Activated T-helper 9 cell treated with anti-CD3 and anti-CD28 coated beads, Interleukin-2, amount 50 U/mL, for 16 hours (primary cell): ENCODE results near the gene PTAFR.

Source experiments
- DNase-seq: peaks from one replicate; pipeline ENCODE4 v3.0.0-alpha.2; 2020; ENCODE audit warnings: low read depth

The PTAFR gene

DNA sequence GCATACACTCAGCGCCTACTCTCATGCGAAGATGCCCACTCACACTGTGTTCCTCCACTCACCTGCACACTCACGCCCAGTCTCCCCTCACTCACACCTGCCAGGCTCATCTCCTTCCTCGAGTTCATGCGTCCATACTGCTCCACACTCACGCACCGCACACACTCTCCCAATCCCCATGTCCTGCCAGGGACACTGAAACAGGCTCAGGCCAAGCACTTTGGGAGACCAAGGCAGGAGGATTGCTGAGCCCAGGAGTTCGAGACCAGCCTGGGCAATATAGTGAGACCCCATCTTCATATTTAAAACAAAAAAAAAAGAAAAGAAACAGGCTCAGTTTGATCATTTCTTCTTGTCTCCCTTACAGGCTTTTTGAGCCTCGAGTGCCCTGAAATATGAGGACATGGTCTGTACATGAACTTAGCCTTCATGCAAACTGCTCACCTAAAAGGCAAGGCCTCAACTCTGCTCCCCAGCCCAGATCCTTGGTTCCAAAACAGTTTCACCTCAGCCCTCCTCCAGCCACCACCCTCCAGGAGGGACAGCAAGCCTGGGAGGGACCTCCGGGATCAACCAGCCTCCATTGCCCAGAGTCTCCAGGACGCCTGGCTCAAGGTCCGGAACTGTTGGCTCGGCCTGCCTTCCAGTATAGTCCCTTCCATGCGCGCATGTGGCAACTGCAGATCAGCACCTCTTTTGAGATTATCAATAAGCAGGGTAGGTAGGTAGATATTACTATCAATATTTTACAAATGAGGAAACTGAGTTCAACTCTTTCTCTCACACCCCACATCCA is 2.4 kb upstream of the PTAFR start:
- DNase-seq, result no peak

DNA sequence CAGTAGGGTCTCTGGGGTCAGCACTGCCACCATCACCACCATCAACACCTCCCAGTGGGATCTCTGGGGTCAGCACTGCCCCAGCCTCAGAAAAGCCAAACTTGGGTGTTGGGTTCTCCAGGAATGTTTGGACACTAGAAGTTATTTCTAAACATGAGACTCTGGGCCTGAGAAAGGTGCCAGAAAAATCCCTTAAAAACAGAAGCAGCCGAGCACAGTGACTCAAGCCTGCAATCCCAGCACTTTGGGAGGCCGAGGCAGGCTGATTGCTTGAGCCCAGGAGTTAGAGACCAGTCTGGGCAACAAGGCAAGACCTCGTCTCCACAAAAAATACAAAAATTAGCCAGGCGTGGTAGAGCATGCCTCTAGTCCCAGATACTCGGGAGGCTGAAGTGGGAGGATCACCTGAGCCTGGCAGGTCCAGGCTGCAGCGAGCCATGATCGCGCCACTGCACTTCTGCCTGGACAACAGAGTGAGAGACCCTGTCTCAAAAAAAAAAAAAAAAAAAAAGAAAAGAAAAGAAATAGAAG is 470 bp downstream of the PTAFR start:
- no peak for DNase-seq

DNA sequence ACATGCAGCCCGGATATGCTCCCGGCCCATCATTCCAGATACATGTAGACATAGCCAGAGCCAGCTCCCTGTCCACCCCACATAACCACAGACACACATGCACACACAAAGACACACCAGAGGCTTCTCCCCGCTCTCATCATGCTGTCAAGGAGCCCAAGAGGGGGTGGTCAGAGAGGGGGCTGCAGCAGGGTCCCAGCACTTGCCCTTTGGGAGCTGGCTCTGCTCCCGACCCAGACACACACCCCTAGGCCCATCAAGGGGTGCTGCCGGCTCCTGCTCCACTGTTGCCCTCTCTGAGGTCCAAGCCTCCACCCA is 2.6 kb downstream of the PTAFR start:
- no peak for DNase-seq

DNA sequence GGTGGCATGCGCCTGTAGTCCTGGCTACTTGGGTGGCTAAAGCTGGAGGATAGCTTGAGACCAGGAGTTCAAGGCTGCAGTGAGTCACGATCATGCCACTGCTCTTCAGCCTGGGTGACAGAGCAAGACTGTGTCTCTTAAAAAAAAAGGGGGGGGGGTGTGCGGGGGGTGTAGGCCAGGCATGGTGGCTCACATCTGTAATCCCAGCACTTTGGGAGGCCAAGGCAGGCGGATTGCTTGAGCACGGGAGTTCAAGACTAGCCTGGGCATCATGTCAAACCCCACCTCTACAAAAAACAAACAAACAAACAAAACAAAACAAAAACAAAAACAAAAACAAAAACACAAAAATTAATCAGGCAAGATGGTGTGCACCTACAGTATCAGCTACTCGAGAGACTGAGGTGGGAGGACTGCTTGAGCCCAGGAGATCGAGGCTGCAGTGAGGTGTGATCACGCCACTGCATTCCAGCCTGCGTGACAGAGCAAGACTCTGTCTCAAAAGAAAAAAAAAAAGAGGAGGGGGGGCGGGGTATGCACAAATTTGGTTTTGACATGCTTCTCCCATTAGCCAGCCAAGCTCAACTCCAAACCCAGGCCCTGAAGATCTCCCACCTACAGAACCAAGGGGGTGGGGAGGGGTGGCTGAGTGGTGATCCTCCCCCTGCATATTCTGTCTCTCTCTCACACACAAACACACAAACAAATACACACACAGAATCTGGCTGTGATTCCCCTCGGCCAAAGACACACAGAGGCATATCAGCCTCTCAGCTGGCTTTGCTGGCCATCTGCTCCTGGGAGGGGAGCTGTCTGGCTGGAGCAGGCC is 3.1 kb downstream of the PTAFR start:
- DNase-seq, result no peak

DNA sequence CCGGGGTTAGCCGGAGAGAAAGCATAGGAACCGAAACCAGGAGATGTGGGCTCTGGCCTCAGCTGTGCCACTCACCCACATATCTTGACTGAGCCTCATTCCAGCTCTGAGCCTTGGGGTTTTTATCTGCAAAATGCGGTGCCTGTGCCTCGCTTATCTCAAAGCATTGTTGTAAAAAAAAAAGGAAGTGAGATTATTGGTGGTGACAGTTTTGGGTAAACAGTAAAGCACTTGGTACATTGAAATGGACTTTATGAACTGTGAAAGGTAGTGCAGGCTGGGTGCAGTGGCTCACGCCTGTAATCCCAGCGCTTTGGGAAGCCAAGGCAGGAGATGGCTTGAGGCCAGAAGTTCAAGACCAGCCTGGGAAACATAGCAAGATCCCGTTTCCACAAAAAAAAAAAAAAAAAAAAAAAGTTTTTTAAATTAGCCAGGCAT is 3.8 kb downstream of the PTAFR start:
- no peak for DNase-seq

DNA sequence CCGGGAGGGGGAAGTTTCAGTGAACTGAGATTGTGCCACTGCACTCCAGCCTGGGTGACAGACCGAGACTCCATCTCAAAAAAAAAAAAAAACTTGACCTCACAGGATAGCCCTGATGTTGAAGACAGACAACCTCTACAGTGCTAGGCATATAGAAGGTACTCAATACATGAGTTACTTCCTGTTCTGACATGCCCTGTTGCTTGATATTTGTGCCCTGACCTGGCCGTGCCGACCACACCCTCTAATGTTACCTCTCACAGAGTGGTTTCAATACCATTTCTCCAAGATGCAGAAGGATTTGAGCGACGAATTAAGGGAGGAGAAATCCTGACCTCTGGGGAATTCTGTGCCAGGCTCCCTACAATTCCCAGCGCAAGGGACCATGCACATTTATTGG is 5.2 kb downstream of the PTAFR start:
- no peak for DNase-seq

DNA sequence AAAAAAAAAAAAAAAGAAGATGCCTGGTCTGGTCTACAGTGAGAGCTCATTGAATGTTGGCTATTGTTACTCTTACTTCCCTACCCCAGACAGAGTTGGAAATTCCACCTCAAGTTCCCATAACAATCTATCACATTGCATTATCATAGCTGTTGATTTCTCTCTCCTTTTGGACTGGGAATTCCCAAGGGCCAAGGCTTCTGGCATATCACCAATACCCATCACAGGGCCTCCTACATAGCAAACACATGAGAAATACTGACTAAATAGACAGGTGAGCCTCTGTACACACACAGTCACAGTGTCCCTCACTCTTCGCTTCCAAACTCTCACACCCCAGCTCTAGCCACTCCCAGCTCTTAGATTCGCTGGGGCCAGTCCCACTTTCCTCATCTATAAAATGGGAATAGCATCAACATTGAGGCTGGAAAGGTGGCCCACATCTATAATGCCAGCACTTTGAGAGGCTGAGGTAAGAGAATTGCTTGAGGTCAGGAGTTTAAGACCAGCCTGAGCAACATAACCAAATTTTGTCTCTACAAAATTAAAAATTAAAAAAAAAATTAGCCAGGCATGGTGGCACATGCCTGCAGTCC is 6.4 kb downstream of the PTAFR start:
- no peak for DNase-seq

DNA sequence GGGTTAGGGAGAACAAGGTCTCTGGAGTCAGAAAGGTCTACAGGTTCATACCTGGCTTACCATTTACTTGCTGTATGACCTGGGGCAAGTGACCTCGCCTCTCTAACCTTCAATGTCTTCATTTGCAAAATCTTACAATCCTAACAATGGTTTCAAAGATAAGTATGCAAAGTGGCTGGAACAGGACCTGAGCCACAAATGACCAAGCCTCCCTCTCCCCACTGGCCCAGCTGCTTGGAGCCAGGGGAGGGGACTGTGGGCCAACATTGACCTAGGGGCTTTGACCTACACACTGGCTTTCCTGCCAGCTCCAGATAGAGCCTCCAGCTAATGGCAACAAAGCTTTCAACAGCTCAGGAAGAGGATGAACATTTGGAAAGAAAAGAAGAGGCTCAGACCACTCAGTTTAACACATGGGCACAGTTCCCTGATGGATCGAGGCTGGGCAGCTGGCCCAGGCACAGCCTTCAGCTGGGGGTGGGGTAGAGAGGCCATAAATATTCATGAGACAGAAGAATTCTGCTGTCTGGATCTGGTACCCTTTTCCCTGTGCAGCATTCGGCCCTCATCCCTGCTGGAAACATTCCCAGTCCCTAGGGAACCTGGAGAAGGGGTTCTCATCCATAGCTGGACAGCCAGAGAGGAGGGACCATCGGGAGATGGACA is 12.9 kb downstream of the PTAFR start:
- no peak for DNase-seq

DNA sequence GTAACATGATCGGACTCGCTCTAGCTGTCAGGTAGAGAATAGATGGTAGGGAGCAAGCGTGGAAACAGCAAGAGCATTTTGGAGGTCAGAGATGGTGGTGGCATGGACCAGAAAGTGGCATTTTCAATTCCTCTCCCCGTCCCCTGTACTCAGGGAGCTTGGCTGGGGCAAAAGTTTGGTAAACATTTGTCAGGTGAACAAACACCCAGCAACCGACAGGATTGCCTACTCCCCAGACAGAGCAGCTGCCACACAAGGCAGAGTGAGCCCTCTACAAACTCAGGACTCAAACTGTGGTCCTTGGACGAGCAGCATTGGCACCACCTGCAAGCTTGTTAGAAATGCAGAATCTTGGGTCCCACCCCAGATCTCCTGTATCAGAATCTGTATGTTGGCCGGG is 14.3 kb downstream of the PTAFR start:
- no peak for DNase-seq

DNA sequence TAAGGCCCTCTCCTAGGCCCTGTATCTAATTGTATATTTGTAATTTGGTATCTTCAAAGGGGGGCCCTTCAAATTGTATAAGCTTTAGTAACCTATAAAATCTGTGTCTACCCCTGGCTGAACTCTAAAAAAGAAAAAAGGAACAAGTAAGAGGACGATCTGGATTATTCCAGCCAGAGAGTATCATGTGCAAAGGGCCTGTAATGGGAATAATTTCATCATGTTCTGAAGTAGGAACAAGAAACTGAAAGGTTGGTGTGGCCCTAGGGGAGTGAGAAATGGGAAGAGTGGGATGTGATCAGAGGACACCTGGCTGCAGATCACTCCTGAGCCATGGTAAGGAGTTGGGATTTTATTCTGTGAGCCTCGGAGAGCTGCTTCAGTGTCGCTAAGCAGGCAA is 14.7 kb downstream of the PTAFR start:
- no peak for DNase-seq

DNA sequence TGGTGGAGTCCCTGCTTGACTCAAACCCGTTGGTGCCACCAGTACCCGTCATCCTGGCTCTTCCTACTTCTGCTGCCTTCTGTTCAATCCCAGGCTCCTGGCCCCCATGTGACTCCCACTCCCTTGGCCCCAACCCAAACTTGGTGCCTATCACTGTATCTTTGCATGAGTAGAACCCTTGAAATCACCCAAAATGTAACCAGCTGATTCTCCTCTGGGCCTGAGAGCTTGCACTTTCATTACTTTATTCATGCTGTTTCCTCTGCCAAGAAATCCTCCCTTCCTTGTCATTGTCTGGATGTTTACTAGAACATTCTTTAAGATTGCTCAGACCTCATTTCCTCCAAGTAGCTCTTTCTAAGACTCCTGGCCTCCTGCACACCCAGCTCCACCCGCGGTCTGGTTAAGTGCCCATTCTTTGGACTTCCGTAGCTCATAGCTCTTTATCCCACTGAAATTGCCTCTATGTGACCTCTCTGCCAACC is 15.7 kb downstream of the PTAFR start:
- no peak for DNase-seq

DNA sequence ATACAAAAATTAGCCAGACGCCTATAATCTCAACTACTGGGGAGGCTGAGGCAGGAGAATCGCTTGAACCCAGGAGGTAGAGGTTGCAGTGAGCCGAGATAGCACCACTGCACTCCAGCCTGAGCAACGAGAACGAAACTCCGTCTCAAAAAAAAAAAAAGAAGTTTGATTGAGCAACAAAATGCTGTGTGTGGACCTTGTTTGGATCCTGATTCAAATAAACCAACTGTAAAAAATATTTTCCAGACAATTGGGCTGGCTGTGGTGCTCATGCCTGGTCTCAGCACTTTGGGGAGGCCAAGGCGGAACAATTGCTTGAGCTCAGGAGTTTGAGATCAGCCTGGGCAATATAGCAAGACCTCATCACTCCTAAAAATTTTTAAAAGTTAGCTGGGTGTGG is 16.8 kb downstream of the PTAFR start:
- DNase-seq, result no peak

DNA sequence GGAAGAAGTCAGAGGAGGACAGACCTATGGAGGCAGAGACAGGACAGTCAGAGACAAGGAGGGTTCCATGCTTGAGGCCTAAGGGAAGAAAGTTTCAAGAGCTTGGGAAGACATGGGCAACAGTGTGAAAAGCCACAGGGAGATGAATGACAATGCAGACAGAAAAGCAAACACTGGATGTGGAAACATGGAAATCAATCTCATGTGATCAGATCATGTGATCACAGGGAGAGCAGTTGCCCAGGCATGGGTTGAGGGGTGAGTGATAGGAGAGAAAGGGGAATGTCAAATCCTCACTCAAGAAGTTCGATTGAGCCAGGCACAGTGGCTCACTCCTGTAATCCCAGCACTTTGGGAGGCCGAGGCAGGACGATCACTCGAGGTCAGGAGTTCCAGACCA is 17.2 kb downstream of the PTAFR start:
- no peak for DNase-seq

DNA sequence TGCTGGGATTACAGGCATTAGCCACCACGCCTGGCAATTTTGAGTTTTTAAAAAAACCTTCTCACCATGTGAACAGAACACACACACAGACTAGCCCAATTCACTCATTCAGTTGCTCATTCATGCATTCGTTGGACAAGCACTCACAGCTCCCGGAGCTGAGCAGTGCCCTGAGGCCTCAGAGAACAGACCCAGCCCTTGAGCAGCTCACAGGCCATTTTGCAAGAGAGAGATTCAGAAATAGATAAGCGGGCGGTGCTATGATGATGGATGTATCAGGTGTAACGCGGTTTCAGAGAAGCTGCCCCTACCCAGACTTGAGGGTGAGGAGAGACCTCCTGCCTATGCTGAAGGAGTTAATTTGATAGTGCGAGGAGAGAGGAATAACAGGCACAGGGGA is 18.6 kb downstream of the PTAFR start:
- no peak for DNase-seq

DNA sequence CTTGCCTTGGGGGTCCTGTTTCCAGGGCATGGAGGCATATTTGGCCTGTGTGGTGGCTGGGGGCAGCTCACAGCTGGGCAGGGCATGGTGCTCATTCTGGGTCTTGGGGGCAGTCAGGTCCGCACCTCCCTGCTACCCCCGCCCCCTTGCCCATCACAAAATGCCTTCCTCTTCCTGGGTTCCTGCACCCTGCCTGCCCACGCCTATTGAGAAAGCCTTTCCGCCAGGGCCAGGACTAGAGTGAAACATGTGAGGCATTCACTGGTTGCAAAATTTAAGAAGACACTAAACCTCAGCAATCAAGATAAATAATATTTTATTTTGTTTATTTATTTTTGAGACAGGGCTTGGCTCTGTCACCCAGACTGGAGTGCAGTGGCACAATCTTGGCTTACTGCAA is 19.7 kb downstream of the PTAFR start:
- no peak for DNase-seq

DNA sequence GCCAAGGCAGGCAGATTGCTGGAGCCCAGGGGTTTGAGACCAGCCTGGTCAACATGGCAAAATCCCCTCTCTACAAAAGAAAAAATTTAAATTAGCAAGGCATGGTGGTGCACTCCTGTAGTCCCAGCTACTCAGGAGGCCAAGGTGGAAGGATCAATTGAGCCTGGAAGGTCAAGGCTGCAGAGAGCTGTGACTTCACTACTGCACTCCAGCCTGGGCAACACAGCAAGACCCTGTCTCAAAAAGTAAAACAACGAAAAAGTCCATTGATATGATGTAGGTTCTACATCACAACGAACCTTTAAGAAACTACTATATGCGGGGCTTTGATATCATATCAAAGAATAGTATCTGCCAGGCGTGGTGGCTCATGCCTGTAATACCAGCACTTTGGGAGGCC is 20.9 kb downstream of the PTAFR start:
- DNase-seq, result no peak

DNA sequence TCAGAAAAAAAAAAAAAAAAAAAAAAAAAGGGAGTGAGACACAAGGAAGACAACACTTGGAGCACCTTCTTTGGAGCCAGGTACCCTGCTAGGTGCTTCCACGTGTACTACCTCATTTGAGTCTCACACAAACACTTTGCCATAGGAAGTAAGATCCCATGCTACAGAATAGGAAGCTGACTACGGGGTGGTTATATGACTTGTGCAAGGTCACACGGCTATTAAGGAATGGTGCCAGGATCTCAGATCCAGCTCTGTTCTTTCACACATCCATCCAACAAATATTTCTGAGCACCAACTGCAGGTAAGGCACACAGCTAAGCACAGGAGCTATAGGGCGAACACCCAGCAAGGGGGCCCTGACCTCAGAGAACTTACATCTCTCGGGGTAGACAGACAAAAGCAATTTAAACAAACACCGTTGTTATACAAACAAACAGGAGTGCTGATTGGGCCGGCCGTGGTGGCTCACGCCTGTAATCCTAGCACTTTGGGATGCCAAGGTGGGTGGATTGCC is 22.4 kb downstream of the PTAFR start:
- DNase-seq, result no peak

DNA sequence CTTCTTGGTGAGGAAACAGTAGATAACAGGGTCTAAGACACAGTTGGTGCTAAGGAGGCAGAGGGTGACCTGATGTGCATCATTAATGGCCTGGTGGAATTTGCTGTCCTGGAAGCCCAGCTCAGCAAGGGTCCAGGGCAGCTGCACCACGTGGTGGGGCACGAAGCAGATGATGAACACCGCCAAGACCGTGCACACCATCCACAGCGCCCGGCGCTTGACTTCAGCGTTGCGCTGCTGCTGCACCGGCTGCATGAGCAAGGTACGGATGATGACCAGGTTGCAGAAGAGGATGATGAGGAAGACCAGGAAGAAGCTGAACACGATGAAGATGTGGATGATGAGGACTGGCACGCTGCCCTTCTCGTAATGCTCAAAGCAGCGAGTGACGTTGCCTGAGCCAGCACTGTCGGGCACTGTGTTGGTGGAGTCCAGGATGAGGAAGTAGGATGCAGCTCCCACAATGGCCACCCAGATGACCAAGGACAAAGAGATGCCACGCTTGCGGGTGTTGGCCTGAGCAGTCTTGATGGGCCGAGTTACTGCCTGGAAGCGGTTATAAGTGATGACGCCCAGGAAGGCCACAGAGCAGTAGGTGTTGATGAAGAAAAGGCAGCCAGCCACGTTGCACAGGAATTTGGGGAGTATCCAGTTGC is 26.2 kb downstream of the PTAFR start:
- DNase-seq, result no peak

DNA sequence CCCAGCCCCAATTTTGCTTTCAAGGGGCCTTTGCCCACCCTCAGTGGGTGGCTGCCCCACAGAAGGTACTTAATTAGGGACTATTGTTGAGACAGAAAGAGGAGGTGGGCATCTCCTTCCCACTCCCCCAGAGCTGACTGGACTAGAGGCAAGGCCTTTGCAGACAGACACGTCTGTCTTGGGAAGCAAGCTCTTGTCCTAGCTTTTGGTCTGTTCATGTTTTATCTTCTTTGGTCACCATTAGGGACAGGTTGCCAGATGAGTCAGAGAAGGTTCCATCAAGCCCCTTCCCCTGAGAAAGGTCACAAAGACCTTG is 27.7 kb downstream of the PTAFR start:
- no peak for DNase-seq

DNA sequence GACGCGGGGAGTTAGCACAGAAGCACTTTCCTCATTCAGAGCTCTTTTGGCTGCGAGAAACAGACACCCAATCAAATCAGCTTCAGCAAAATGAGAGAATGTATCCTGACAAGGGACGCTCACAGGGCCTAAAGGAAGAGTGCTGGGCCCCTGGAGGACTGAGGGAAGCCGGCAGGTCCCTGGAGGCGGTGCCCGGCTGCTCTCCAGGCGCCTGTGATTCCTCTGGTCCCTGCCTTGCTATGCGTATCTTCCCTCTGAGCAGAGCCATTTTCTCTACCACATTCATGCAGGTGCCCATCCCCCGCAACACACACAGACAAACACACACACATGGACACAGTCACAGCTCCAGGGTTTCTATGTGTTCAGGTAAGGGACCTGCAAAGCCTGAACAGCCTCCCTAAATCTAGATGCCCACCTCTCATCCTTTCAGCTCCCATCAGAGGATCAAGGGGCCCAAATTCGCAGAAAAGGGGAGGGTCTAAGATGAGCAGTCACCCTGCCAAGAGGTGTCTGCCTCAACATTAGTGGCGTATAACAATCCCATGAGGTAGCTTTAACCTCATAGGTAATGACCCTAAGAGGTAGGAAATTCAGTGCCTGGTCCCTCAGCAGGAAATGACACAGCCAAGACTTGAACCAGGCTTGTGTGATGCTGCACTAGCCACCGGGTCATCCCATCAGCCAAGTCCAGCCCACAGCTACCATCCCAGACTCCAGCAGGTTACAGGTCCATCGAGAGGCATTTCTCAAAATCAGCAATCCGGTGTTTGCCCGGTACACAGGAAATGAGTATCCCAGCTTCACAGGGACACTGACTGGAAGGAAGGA is 29.0 kb downstream of the PTAFR start:
- DNase-seq, result no peak

DNA sequence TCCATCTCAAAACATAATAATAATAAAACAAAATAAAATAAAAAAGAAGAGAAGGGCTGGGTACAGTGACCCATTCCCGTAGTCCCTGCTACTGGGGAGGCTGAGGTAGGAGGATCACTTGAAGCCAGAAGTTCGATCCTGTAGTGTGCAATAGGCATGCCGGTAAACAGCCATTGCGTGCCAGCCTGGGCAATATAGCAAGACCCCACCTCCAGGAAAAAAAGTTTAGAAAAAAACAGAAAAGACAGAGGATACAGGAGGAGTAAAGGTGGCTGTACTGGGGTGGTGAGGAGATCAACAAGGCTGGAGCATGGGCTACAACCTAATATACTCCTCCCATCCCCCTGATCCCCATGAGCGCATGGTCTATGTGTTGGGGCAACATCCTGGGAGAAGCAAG is 30.8 kb downstream of the PTAFR start:
- no peak for DNase-seq
